ENCODE results near the gene SLC27A5. TPM values are rescaled to one million over a fixed set of nuclear protein-coding genes. Genes with fewer than 3 reads are reported as not detected.

Gene SLC27A5
- total and polyA plus RNA-seq, 9 of the 15 experiments (the other 6 are each of a cell fraction or from before 2014, with no cell fraction given): 42.2 to 318 (median 64.7) TPM

DNA sequence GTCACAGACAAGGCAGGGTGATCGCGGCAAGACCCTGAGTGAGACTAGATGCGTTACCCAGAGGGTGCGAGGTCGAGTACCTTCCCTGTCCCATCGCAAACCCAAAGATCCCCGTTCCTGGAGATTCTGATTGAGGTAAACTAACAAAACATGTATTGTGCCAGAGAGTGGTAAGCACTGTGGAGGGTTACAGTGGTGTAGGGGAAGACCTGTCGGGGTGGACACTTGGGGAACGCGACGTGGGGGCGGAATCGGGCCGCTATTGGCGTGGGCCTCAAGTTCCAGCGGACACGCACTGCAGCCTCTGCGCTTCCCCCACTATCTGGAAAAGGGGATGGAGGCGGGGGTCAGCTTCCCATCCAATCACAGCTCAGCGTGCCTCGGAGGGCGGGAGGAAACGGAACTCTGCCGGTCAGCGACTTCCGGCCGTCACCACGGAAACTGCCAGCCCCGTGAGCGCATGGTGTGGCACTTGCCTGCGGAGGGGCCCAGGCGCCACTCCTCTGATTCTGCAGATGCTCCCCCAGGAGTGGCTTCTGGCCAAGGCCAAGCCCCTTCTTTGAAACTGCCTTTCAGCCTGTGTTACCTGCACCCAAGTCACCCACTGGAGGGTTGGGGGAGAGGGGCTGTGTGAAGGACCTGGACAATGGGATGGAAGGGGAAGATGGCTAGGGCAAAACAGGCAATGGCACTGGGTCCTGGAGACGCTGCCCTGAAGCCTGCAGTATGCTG lies 47.6 kb upstream of the SLC27A5 start (continued):
- TF ChIP-seq, protein P1, sequence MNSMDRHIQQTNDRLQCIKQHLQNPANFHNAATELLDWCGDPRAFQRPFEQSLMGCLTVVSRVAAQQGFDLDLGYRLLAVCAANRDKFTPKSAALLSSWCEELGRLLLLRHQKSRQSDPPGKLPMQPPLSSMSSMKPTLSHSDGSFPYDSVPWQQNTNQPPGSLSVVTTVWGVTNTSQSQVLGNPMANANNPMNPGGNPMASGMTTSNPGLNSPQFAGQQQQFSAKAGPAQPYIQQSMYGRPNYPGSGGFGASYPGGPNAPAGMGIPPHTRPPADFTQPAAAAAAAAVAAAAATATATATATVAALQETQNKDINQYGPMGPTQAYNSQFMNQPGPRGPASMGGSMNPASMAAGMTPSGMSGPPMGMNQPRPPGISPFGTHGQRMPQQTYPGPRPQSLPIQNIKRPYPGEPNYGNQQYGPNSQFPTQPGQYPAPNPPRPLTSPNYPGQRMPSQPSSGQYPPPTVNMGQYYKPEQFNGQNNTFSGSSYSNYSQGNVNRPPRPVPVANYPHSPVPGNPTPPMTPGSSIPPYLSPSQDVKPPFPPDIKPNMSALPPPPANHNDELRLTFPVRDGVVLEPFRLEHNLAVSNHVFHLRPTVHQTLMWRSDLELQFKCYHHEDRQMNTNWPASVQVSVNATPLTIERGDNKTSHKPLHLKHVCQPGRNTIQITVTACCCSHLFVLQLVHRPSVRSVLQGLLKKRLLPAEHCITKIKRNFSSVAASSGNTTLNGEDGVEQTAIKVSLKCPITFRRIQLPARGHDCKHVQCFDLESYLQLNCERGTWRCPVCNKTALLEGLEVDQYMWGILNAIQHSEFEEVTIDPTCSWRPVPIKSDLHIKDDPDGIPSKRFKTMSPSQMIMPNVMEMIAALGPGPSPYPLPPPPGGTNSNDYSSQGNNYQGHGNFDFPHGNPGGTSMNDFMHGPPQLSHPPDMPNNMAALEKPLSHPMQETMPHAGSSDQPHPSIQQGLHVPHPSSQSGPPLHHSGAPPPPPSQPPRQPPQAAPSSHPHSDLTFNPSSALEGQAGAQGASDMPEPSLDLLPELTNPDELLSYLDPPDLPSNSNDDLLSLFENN (IDR thresholded peaks at IDR 0.05; ENCODE audit: low read depth in 2 of 2, low read length in 2 of 2): no peak
- TF ChIP-seq, protein P2, sequence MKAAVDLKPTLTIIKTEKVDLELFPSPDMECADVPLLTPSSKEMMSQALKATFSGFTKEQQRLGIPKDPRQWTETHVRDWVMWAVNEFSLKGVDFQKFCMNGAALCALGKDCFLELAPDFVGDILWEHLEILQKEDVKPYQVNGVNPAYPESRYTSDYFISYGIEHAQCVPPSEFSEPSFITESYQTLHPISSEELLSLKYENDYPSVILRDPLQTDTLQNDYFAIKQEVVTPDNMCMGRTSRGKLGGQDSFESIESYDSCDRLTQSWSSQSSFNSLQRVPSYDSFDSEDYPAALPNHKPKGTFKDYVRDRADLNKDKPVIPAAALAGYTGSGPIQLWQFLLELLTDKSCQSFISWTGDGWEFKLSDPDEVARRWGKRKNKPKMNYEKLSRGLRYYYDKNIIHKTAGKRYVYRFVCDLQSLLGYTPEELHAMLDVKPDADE (conservative IDR thresholded peaks at IDR 0.05; ENCODE audit: control insufficient read depth, low read depth, low read length): peak; percentile 89; the same call in 1 of the 2 replicates
- TF ChIP-seq, protein P3, sequence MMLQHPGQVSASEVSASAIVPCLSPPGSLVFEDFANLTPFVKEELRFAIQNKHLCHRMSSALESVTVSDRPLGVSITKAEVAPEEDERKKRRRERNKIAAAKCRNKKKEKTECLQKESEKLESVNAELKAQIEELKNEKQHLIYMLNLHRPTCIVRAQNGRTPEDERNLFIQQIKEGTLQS (IDR thresholded peaks at IDR 0.05): no peak
- TF ChIP-seq, protein P3 (CRISPR knock-in tag; conservative IDR thresholded peaks at IDR 0.05): no peak
- no peak for TF ChIP-seq RFX5 (IDR thresholded peaks at IDR 0.05; ENCODE audit: low read depth, low read length)
- TF ChIP-seq ZNF324 (CRISPR knock-in tag; IDR thresholded peaks at IDR 0.05): no peak
- peak; percentile 35; the same call in 1 of the 2 replicates for TF ChIP-seq FOXM1 (IDR thresholded peaks at IDR 0.05; ENCODE audit: low read depth)
- no peak; the same call in 1 of the 2 replicates for TF ChIP-seq FOXM1 (CRISPR knock-in tag; IDR thresholded peaks at IDR 0.05; ENCODE audit: low read depth)
- TF ChIP-seq ZNF253 (CRISPR knock-in tag; conservative IDR thresholded peaks at IDR 0.05): 0 out of 2 replicates have a peak, but pooled peaks have one; percentile 15
- TF ChIP-seq WHSC1 (IDR thresholded peaks at IDR 0.05; ENCODE audit: low read length): no peak
- no peak for TF ChIP-seq HNRNPL (IDR thresholded peaks at IDR 0.05; ENCODE audit: low read depth, low read length)
- TF ChIP-seq, protein P4, sequence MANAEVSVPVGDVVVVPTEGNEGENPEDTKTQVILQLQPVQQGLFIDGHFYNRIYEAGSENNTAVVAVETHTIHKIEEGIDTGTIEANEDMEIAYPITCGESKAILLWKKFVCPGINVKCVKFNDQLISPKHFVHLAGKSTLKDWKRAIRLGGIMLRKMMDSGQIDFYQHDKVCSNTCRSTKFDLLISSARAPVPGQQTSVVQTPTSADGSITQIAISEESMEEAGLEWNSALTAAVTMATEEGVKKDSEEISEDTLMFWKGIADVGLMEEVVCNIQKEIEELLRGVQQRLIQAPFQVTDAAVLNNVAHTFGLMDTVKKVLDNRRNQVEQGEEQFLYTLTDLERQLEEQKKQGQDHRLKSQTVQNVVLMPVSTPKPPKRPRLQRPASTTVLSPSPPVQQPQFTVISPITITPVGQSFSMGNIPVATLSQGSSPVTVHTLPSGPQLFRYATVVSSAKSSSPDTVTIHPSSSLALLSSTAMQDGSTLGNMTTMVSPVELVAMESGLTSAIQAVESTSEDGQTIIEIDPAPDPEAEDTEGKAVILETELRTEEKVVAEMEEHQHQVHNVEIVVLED (CRISPR knock-in tag; IDR thresholded peaks at IDR 0.05): peak; percentile 42; the same call in 1 of the 2 replicates
- TF ChIP-seq, protein P5, sequence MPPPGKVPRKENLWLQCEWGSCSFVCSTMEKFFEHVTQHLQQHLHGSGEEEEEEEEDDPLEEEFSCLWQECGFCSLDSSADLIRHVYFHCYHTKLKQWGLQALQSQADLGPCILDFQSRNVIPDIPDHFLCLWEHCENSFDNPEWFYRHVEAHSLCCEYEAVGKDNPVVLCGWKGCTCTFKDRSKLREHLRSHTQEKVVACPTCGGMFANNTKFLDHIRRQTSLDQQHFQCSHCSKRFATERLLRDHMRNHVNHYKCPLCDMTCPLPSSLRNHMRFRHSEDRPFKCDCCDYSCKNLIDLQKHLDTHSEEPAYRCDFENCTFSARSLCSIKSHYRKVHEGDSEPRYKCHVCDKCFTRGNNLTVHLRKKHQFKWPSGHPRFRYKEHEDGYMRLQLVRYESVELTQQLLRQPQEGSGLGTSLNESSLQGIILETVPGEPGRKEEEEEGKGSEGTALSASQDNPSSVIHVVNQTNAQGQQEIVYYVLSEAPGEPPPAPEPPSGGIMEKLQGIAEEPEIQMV (tag; conservative IDR thresholded peaks at IDR 0.05; ENCODE audit: low read depth): no peak
- peak; percentile 84 for TF ChIP-seq TBP (optimal IDR thresholded peaks at IDR 0.05; ENCODE audit: low read depth, low read length)
- TF ChIP-seq RFX1 (IDR thresholded peaks at IDR 0.05): peak; percentile 89
- peak; percentile 91 for TF ChIP-seq POLR2H (tag; IDR thresholded peaks at IDR 0.05; ENCODE audit: low read depth)
- no peak for TF ChIP-seq BMI1 (IDR thresholded peaks at IDR 0.05; ENCODE audit: low read length)
- TF ChIP-seq ARHGAP35 (IDR thresholded peaks at IDR 0.05; ENCODE audit: partially characterized antibody): no peak
- peak; percentile 76; the same call in 1 of the 2 replicates for TF ChIP-seq ZNF232 (CRISPR knock-in tag; IDR thresholded peaks at IDR 0.05)

All from K562 (cell line).